Measurements from ENCODE around the gene CCDC85B.

CCDC85B gene

DNA sequence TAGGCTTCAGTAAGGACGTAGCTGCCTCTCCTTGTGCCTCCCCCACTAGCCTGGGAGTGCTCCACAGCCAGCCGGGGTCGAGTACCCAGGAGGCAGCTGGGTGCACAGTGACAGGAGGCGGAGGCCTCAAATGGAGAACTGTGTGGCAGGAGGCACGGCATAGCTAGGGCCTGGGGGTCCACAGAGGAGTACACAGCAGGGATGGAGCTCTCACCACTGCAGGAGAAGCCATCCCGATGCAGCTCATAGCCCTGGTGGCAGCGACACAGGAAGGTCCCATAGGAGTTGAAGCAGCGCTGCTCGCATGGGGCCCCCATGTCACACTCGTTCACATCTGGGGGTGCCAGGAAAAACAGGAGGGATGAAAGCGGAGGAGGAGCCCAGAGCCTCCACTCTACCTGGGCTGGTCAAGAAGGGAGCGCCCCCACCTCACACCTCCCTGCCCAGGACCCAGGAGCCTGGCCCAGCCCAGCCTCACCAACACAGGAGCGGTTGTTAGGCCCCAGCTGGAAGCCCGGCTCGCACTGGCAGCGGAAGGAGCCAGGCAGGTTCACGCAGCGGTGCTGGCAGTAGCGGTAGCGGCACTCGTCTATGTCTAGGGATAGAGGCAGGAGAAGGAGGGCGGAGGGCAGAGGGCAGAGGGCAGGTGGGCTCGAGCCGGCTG is 20.7 kb upstream of the CCDC85B start:
- no peak for DNase-seq

DNA sequence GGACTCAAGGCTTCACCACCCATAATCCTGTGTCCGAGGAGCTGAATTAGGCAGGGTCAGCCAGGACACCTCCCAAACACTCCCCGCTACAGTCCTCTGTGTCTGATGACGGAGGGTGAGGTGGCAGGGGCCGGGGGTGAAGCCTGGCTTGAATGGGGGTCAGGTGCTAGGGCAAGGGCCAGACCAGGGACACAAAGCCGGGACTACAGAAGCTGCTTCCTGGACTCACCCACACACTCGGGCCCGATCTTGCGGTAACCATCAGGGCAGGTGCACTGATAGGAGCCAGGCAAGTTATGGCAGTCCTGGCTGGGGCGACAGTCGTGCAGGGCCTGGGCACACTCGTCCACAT is 20.2 kb upstream of the CCDC85B start:
- DNase-seq, result no peak

DNA sequence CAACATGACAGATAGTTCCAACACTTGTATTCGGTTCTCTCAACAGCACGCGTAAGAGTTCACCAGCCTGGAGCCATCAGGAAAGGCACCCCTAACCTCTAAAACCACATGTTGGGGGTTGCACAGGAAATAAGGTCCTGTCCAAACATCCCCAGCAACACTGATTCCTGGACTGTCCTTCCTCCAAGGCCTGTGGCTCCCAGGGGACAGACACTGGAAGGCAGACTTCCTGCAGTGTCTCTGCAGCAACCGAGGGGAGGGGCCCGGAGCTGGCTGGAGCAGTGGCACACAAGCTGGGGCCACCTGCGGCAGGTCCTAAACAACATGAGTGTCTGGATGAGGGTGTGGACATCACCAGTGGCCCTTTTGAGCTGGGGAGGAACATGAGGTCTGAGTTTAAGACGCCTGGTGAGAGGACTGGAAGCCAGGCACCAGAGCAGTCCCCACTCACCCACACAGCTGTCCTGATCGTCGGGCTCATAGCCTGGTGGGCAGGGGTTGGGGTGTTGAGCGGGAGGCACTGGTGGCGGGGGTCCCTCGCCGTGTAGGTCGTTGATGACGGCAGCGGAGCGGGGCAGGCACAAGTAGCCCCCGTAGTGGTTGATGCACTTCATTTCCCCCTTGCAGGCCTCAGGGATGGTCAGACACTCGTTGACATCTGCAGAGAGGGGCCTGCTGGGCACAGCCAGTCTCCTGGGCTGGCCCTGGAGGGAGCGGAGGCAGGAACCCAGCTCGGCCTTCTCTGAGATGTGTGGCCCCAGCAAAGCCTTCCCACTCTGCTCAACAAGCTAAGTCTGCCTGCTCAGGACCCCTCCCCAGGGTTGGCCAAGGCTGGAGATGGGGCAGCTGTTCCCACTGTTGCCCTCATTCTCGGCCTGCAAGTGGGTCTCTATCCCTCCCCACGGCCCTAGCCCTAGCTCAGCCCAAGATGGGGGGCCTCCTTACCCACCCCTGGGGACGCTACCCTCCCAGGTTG is 19.5 kb upstream of the CCDC85B start:
- peak; percentile 86 for DNase-seq

DNA sequence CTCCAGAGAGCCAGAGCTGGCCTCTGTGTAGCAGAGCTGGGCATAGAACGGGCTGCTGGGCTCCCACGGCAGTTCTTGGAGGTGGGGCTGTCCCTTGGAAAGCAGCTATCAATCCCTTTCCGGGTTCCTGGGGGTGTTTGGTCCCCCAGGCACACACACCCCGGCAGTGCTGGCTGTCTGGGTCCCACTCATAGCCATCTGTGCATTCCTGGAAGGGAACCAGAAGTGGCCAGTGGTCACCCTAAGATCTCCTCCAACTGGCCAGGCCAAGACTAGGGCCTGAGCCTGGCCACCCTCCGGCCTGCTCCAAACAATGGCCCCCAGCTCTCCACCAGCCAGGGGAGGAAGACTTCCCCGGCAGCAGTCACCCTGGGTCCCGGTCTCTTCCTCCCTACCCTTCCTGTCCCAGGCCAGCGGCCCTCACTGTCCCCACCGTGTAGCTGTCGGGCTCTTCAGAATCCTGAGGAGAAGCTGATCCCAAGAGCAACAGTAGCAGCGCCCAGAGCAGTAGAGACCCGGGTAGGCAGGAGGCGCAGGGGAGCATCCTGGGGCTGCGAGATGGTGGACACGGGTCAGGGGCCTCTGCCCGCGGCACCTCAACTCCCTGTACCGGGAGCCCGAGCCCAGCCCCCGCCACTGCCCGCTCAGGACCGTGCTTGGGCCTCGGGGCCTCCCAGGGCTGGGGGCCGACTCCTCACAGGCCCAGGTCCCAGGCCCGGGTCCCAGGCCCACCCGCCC is 18.5 kb upstream of the CCDC85B start:
- DNase-seq, result no peak

DNA sequence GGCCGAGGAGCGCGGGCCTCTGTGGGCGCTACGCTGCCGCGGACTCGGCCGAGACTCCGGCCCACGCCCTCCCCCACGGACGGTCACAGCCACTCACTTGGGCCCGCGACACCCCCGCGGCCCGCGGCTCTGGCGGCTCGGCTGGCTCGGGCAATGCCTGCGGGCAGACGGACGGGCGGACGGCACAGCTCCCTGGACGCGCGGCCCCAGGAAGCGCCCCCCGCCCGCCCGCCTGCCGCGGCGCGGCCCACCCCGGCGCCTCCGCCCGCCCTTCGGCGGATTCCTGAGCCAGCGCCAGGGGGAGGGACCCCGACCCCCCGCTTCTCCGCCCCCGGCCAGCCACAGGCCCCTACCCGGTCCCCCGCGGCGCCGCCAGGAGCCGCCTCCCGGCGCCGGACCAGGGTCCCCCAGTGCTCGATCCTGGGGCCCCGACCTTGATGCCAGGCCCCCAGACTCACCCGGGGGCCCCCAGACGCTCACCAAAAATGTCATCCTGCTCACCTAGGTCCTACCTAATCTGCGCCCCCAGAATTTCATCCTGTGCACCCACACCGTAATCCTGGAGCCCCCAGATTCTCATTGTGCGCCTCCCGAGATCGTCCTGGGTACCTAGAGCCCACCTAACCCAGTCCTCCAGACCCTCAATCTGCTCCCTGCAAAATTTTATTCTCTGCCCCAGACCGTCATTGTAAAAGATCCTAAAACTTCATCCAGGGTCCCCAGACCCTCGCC is 17.7 kb upstream of the CCDC85B start, which contains the start of gene EFEMP2:
EFEMP2 (minus strand) TSS at position 215 of the 732 bp plus-strand sequence. CDS start 446 bp downstream, outside the sequence.
- DNase-seq, result peak; percentile 51

DNA sequence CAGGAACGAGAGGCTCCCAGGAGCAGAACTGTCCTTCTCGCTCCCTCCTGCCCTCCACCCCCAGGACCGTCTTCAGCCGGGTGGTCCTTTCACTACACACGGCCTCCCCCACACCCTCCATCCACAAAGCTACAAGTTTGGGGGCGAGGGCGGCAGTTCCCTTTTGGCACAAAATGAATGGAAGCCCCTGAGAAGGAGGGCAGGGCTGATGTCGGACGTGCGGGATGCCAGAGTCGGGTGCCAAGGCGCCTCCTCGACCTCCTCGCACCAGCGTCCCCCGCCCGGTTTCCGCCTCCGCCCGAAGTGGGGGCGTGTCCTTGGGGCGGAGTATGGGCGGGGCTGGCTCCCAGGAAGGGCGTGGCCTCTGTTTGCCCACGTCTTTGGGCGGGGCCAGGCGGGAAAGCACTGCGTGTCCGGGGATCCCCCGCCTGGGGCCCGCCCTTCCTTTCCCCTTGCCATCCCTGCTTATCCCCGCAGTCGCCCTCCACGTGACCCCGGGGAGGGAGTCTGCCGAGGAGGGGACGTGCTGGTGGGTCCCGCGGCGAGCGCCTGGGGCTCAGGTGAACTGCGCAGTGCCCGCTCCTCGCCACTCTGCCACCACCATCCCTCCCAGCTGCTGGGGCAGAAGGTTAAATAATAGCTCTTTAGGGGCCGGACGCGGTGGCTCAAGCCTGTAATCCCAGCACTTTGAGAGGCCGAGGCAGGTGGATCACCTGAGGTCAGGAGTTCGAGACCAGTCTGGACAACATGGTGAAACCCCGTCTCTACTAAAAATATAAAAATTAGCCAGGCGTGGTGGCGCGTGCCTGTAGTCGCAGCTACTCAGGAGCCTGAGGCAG is 16.9 kb upstream of the CCDC85B start:
- DNase-seq, result peak; percentile 97

DNA sequence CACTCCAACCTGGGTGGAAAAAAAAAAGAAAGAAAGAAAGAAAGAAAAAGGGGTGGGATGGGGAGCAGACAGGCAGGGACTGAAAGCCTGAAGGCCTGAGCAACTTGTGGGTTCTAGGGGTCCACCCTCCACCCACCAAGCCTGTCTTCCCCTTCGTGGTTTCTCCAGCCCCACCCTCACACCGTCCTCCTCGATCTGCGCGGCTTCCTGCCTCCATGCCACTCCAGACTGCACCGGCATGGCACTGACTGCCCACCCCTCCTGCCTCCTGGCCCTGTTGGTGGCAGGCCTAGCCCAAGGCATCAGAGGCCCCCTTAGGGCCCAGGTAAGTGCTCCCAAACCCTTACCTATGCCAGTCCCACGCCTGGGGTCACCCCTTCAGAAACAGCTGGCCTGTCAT is 10.9 kb upstream of the CCDC85B start, which contains the start of gene CTSW:
CTSW (plus strand) TSS at position 221 of the 400 bp plus-strand sequence; CDS start at position 239, 18 bp downstream.
- DNase-seq, result no peak

DNA sequence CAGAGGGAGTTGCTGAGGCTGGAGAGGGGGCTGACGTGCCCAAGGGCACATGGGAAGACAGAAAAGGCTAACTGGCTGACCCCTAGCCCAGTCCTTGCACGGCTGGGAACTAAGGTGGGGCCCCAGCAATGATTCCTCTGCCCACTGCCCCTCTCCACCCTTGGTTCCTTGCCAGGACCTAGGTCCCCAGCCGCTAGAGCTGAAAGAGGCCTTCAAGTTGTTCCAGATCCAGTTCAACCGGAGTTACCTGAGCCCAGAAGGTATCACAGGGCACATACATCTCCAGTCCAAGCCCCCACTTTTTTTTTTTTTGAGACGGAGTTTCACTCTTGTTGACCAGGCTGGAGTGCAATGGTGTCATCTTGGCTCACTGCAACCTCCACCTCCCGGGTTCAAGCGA is 10.4 kb upstream of the CCDC85B start:
- DNase-seq, result no peak

DNA sequence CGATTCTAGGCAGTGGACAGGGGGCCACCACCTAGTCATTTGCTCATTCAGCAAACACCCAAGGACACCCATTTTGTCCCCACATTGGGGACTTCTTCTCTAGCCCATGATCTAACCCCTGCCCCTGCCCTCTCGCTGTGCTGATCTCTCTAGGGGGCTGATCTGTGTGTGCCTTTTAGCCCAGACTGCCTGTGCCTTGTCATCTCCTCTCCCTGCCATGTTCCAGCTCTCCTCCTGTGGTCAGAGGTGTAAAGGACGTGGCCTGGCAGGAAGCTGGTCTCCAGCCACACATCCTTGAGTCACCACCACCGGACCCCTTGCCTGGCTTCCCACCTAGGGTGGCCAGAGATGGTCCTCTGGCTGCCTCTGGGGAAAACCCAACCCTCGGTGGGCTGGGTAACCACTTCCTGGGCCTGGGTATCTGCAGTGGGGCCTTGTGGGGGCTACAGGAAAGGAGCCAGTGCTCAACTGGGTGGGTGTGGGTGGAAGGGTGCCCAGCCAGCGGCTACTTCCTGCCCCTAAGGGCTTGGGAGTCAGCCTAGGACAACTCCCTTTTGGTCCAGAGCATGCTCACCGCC is 9.5 kb upstream of the CCDC85B start:
- no peak for DNase-seq

DNA sequence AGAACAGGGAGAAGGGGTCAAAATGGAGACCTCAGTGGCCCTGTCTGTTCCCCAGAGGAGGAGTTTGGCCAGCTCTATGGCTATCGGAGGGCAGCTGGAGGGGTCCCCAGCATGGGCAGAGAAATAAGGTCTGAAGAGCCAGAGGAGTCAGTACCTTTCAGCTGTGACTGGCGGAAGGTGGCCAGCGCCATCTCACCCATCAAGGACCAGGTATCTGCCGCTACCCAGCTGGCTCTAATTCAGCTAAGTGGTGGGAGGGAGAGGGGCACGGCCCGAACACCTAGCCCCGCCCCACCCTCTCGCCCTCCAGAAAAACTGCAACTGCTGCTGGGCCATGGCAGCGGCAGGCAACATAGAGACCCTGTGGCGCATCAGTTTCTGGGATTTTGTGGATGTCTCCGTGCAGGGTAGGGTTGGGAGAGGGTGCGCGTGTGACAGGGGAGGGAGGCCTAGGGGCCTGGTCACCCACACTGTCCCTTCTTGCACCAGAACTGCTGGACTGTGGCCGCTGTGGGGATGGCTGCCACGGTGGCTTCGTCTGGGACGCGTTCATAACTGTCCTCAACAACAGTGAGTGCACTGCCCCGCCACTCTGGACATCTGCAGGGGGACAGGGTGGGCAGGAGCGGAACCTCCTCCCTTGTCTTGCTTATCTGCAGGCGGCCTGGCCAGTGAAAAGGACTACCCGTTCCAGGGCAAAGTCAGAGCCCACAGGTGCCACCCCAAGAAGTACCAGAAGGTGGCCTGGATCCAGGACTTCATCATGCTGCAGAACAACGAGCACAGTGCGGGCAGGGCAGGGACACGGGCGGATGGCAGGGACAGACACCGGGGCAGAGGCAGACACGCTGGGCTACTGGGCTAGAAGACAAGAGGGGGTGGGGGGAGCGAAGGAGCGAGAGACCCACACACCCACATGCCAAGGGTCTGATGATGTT is 8.1 kb upstream of the CCDC85B start:
- DNase-seq, result no peak

DNA sequence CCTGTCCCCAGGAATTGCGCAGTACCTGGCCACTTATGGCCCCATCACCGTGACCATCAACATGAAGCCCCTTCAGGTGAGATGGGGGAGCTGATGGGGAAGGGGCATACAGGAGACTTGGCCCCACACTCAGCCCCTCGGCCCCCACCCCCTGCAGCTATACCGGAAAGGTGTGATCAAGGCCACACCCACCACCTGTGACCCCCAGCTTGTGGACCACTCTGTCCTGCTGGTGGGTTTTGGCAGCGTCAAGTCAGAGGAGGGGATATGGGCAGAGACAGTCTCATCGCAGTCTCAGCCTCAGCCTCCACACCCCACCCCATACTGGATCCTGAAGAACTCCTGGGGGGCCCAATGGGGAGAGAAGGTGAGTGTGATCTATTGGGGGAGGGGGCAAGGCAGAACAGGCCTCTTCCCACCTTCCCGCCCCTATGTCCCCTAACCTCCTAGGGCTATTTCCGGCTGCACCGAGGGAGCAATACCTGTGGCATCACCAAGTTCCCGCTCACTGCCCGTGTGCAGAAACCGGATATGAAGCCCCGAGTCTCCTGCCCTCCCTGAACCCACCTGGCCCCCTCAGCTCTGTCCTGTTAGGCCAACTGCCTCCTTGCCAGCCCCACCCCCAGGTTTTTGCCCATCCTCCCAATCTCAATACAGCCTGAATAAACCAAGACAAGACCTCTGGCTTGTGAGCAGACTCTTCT is 7.3 kb upstream of the CCDC85B start:
- no peak for DNase-seq

DNA sequence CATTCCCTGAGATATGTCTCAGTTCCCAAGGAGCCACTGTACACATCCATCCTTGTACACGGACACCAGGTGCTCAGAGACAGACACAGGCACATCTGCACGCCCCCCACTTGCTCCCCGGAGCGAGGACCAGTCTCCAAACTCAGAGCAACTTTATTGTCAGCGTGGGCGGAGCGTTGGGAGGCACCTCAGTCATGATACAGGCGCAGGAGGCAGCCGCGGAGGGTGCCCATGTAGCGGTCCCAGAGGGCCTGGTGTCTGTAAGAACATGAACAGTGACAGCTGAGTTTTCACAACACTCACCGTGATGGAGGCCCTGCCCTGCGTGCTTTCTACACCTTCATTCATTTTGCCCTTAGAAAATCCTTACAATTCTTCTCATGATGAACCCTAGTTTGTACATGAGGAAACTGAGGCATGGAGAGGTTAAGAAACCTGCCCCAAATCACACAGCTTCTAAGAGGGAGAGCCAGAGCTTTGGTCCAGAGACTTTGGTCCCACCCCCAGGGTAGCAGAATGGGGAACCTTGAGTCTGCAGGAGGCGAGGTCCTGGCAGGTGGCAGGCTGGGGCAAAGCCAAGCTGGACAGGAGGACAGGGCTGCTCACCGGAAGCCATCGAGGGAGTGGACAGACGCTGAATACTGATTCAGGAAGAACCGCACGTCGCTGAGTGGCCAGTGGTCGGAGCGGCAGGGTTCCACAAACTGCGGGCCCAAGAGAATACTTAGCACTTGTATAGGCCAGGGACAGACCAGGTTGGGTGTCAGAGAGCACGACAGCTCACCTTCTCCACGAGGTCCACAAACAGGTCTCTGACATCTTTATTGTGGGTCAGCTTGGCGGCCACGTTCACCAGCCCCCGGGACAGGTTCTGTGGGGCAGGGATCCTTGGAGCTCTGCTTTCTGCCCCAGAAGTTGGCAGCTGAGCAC is 6.4 kb upstream of the CCDC85B start:
- no peak for DNase-seq

DNA sequence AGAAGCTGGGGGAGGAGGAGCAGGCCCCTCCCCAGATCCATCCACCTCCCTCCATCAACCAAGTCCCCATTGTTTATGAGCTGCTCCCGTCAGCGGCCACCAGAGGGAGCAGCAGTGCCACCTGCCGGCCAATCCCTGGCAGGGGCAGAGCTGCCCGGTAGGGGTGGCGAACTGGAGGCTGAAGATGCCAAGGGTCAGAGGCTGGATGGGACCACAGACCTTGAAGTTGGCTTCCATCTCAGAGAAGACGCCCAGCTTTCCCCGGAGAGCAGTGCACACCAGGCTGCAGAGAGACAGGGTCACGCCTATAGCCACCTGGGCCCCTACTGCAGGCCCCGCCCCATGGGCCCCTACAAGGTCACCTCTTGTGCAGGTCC is 5.8 kb upstream of the CCDC85B start:
- peak; percentile 81 for DNase-seq

DNA sequence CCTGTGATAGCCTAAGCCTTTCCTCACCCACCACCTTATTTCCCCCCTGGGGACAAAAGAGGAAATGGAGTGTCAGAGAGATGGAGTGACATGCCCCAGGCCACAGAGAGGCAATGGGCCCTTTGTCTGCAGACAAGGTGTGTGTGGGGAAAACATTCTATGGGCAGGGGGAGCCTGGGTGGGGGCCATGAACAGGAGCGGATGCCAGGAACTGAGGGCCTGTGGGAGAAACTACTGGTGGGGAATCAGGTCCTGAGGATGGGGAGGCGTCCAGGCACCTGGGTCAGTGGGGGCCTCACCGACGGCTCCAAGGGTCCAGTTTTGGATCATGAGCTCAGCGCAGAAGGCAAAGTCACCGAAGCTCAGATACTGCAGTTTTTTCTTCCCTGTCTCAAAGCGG is 5.2 kb upstream of the CCDC85B start:
- no peak for DNase-seq

DNA sequence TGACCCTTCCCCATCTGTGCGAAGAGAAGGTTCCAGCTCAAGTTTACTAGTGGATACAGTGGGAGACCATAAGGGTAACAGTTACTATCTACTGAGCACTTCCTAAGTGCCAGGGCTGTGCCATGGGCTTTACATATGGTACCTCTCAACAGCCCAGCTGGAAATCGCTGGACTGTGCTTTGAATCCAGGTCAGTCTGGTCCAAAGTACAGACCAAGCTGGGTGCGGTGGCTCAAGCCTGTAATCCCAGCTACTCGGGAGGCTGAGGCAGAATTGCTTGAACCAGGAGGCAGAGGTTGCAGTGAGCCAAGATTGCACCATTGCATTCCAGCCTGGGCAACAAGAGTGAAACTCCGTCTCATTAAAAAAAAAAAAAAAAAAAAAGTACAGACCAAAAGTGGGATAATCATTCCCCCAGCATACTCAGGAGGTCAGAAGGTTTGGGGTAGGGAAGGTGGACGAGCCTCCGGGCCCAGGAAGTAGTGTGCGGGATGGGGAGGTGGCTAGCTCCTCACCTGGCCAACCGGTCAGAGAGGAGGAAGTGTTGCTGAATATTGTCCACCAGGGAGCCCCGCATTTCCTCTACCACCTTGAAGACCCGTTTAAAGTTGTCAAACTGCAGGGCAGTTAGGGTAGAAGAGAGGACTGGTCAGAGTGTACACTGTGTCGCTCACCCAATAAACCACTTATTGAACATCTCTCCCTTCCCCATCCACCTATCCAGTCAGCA is 4.5 kb upstream of the CCDC85B start:
- DNase-seq, result no peak

DNA sequence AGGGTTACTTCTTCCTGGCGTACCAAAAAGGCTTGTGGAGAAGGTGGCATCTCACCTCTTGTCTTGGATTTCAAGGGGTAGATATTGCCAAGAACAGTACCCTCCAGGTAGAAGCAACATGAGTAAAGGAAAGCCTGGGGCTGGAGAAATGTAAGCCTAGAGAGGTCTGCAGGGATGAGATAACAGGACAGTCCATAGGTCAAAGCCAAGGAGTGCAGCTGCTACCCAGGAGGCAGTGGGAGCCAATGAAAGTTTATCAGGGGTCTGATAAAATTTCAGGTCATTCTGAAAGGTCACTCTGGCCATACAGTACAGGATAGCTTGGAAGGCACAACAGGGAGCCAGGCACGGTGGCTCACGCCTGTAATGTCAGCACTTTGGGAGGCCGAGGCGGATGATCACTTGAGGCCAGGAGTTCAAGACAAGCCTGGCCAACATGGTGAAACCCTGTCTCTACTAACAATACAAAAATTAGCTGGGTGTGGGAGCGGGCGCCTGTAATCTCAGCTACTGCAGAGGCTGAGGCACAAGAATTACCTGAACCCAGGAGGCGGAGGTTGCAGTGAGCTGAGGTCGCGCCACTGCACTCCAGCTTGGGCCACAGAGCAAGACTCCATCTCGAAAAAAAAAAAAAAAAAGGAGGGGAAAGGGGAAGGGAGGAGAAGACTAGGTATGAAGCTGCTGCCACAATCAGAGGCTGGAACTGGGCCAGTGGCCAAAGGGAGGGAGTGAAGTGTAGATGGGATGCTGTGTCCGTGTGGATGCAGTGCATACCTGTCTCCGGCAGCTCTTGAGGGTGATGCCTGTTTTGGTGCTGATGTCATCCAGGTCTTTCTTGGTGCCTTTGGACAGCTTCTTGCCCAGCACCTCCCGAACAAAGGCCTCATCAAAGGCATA is 3.4 kb upstream of the CCDC85B start:
- no peak for DNase-seq
